MM.1S (cell line): Measurements from ENCODE around the gene ALOX15.

ENCODE experiments used
- DNase-seq: peaks from one replicate; pipeline ENCODE4 v3.0.0-alpha.2; 2015
- H2AFZ ChIP-seq: fragments of 300-600 bp; sonication (generic); 2 replicates; pipeline ENCODE4 v1.6.0; 2016; ENCODE audit warnings: antibody characterized with exemption, low read length
- H3F3A ChIP-seq: fragments of 300-600 bp; sonication (generic); 2 replicates; pipeline ENCODE4 v1.6.1; 2016; ENCODE audit warnings: mild to moderate bottlenecking, antibody characterized with exemption, low read length, moderate library complexity, mixed read lengths; ENCODE audit not compliant: insufficient read depth
- H3K27ac ChIP-seq: fragments of 300-600 bp; sonication (generic); 2 replicates; pipeline ENCODE4 v1.5.1; 2016; ENCODE audit warnings: mild to moderate bottlenecking, low read length
- H3K27me3 ChIP-seq: fragments of 300-600 bp; sonication (generic); replicated peaks from 2 replicates; pipeline ENCODE4 v1.6.0; 2016; ENCODE audit warnings: low read length; ENCODE audit not compliant: insufficient read depth
- H3K36me3 ChIP-seq: fragments of 300-600 bp; sonication (generic); replicated peaks from 2 replicates; pipeline ENCODE4 v1.6.1; 2016; ENCODE audit warnings: mild to moderate bottlenecking, low read length, mixed read lengths; ENCODE audit not compliant: insufficient read depth
- H3K4me1 ChIP-seq: fragments of 300-600 bp; sonication (generic); 2 replicates; pipeline ENCODE4 v1.6.1; 2016; ENCODE audit warnings: low read length, mixed read lengths
- H3K4me2 ChIP-seq: fragments of 300-600 bp; sonication (generic); 2 replicates; pipeline ENCODE4 v1.6.0; 2016; ENCODE audit warnings: low read depth, low read length
- H3K4me3 ChIP-seq: fragments of 300-600 bp; sonication (generic); 2 replicates; pipeline ENCODE4 v1.5.1; 2016; ENCODE audit warnings: low read length, mixed read lengths
- H3K79me2 ChIP-seq: fragments of 300-600 bp; sonication (generic); 2 replicates; pipeline ENCODE4 v1.6.1; 2016; ENCODE audit warnings: mixed run types, low read length, mixed read lengths
- H3K9ac ChIP-seq: fragments of 300-600 bp; sonication (generic); 2 replicates; pipeline ENCODE4 v1.6.1; 2016; ENCODE audit warnings: low read length, mixed read lengths
- H3K9me2 ChIP-seq: fragments of 300-600 bp; sonication (generic); replicated peaks from 2 replicates; pipeline ENCODE4 v1.6.1; 2016; ENCODE audit warnings: mild to moderate bottlenecking, low read length, mixed read lengths; ENCODE audit not compliant: insufficient read depth
- H3K9me3 ChIP-seq: fragments of 300-600 bp; sonication (generic); replicated peaks from 2 replicates; pipeline ENCODE4 v1.6.1; 2016; ENCODE audit warnings: mild to moderate bottlenecking, low read length, mixed read lengths; ENCODE audit not compliant: insufficient read depth
- H4K20me1 ChIP-seq: fragments of 300-600 bp; sonication (generic); 2 replicates; pipeline ENCODE4 v1.6.1; 2016; ENCODE audit warnings: mild to moderate bottlenecking, low read length, moderate library complexity, mixed read lengths; ENCODE audit not compliant: insufficient read depth
- CTCF ChIP-seq: fragments of 300-600 bp; sonication (generic); IDR thresholded peaks from 2 replicates; pipeline ENCODE4 v1.5.1; 2016; ENCODE audit warnings: antibody characterized with exemption, low read length, mixed read lengths
- EZH2 ChIP-seq: fragments of 300-600 bp; sonication (generic); optimal IDR thresholded peaks from 2 replicates; pipeline ENCODE3; 2017; ENCODE audit warnings: low read depth, mild to moderate bottlenecking, antibody characterized with exemption, low read length, mixed read lengths
- EZH2phosphoT487 ChIP-seq: fragments of 300-600 bp; sonication (generic); IDR thresholded peaks from 2 replicates; pipeline ENCODE4 v1.6.1; 2018; ENCODE audit warnings: antibody characterized with exemption, low read length

ALOX15 gene

GRCh38 chr17:4585638-4585994 lies 55.9 kb downstream of the ALOX15 start:
- no peak overlapping the region for H3K27ac ChIP-seq
- H3F3A ChIP-seq, result no peaks in the 10 kb centered on the region
- no peak for DNase-seq
- H2AFZ ChIP-seq, result no peak overlapping the region
- H3K9me3 ChIP-seq, result no peaks in the 10 kb centered on the region
- TF ChIP-seq CTCF (no peak), EZH2phosphoT487 (no peak), EZH2 (no peak)
- H3K9me2 ChIP-seq, result no peaks in the 10 kb centered on the region
- peaks cover 89% of the 10 kb centered on the region for H3K27me3 ChIP-seq
- no peaks in the 10 kb centered on the region for H3K79me2 ChIP-seq
- H3K36me3 ChIP-seq, result no peaks in the 10 kb centered on the region
- H4K20me1 ChIP-seq, result no peaks in the 10 kb centered on the region
- no peak overlapping the region for H3K4me3 ChIP-seq
- H3K9ac ChIP-seq, result no peak overlapping the region
- H3K4me1 ChIP-seq, result no peaks in the 10 kb centered on the region
- H3K4me2 ChIP-seq, result no peak overlapping the region

- H4K20me1 ChIP-seq, result no peaks in the 10 kb centered on the region
- H3F3A ChIP-seq, result no peaks in the 10 kb centered on the region
- no peak overlapping the region for H3K9ac ChIP-seq
- H3K27me3 ChIP-seq, result peaks cover 88% of the 10 kb centered on the region
- no peaks in the 10 kb centered on the region for H3K4me1 ChIP-seq
- no peak overlapping the region for H3K4me3 ChIP-seq
- TF ChIP-seq CTCF (no peak), EZH2 (no peak), EZH2phosphoT487 (no peak)
- no peak overlapping the region for H3K27ac ChIP-seq
- H2AFZ ChIP-seq, result no peak overlapping the region
- no peaks in the 10 kb centered on the region for H3K36me3 ChIP-seq
- no peaks in the 10 kb centered on the region for H3K9me3 ChIP-seq
- DNase-seq, result no peak
- no peak overlapping the region for H3K4me2 ChIP-seq
- H3K9me2 ChIP-seq, result no peaks in the 10 kb centered on the region
- H3K79me2 ChIP-seq, result no peaks in the 10 kb centered on the region
Observed at GRCh38 chr17:4584917-4585637, 56.4 kb downstream of the ALOX15 start.

- H3K9me3 ChIP-seq, result no peaks in the 10 kb centered on the region
- no peaks in the 10 kb centered on the region for H3K4me1 ChIP-seq
- DNase-seq, result no peak
- H3K27me3 ChIP-seq, result peaks cover 92% of the 10 kb centered on the region
- H3K9ac ChIP-seq, result no peak within 1 kb of the TSS
- TF ChIP-seq CTCF, result no peak
- TF ChIP-seq EZH2phosphoT487, result no peak
- no peak for TF ChIP-seq EZH2
- no peaks in the 10 kb centered on the region for H3K36me3 ChIP-seq
- no peaks in the 10 kb centered on the region for H3K79me2 ChIP-seq
- no peaks in the 10 kb centered on the region for H3F3A ChIP-seq
- no peak within 1 kb of the TSS for H3K27ac ChIP-seq
- no peak within 1 kb of the TSS for H3K4me3 ChIP-seq
- no peaks in the 10 kb centered on the region for H4K20me1 ChIP-seq
- H3K4me2 ChIP-seq, result no peak within 1 kb of the TSS
- no peak within 1 kb of the TSS for H2AFZ ChIP-seq
- H3K9me2 ChIP-seq, result no peaks in the 10 kb centered on the region
Observed at GRCh38 chr17:4584101-4584916, 57.2 kb downstream of the ALOX15 start, which contains the start of gene SMTNL2. Gene SMTNL2, plus strand, starts transcription at chr17:4584529. Its CDS starts 77 bp downstream, at chr17:4584606.
